IMR-90 (cell line): ENCODE results near the gene FAM240A.

Source experiments
- BHLHE40 ChIP-seq: fragments of 150-350 bp; IDR thresholded peaks from 2 replicates; pipeline ENCODE4 v1.6.1; 2016; ENCODE audit warnings: mild to moderate bottlenecking, low read depth, low read length
- CEBPB ChIP-seq: IDR thresholded peaks from 2 replicates; pipeline ENCODE4 v1.6.1; 2012; ENCODE audit warnings: low read depth, low read length, improper control_type of control experiment
- CHD1 ChIP-seq: IDR thresholded peaks from 2 replicates; pipeline ENCODE4 v1.6.1; 2012; ENCODE audit warnings: low read depth, low read length, improper control_type of control experiment
- CTCF ChIP-seq: conservative IDR thresholded peaks from 2 replicates; pipeline ENCODE4 v1.5.1; 2012; ENCODE audit warnings: mild to moderate bottlenecking, low read depth, low read length, improper control_type of control experiment
- FOS ChIP-seq: fragments of 150-350 bp; IDR thresholded peaks from 2 replicates; pipeline ENCODE4 v1.6.1; 2016; ENCODE audit warnings: low read depth, low read length
- MAFK ChIP-seq: IDR thresholded peaks from 2 replicates; pipeline ENCODE4 v1.6.1; 2012; ENCODE audit warnings: low read depth, low read length, improper control_type of control experiment
- MAZ ChIP-seq: IDR thresholded peaks from 2 replicates; pipeline ENCODE4 v1.6.1; 2012; ENCODE audit warnings: low read depth, mild to moderate bottlenecking, low read length, improper control_type of control experiment, moderate library complexity, borderline replicate concordance
- MXI1 ChIP-seq: IDR thresholded peaks from 2 replicates; pipeline ENCODE4 v1.6.1; 2012; ENCODE audit warnings: low read depth, mild to moderate bottlenecking, low read length, moderate library complexity, borderline replicate concordance
- NFE2L2 ChIP-seq: fragments of 150-350 bp; IDR thresholded peaks from 2 replicates; pipeline ENCODE4 v1.6.1; 2016; ENCODE audit warnings: low read depth, mild to moderate bottlenecking, low read length
- POLR2A ChIP-seq: IDR thresholded peaks from 2 replicates; pipeline ENCODE4 v1.6.1; 2012; ENCODE audit warnings: mild to moderate bottlenecking, low read depth, low read length
- RAD21 ChIP-seq: IDR thresholded peaks from 2 replicates; pipeline ENCODE4 v1.6.1; 2012; ENCODE audit warnings: low read length, improper control_type of control experiment
- RFX5 ChIP-seq: IDR thresholded peaks from 2 replicates; pipeline ENCODE4 v1.8.0; 2012; ENCODE audit warnings: low read depth, mild to moderate bottlenecking, low read length, moderate library complexity
- SMC3 ChIP-seq: fragments of 150-350 bp; IDR thresholded peaks from 2 replicates; pipeline ENCODE4 v1.6.1; 2016; ENCODE audit warnings: low read depth, mild to moderate bottlenecking, antibody characterized with exemption, low read length, moderate library complexity
- USF2 ChIP-seq: fragments of 150-350 bp; IDR thresholded peaks from 2 replicates; pipeline ENCODE4 v1.6.1; 2017; ENCODE audit warnings: mild to moderate bottlenecking, antibody characterized with exemption, low read length, low read depth

DNA sequence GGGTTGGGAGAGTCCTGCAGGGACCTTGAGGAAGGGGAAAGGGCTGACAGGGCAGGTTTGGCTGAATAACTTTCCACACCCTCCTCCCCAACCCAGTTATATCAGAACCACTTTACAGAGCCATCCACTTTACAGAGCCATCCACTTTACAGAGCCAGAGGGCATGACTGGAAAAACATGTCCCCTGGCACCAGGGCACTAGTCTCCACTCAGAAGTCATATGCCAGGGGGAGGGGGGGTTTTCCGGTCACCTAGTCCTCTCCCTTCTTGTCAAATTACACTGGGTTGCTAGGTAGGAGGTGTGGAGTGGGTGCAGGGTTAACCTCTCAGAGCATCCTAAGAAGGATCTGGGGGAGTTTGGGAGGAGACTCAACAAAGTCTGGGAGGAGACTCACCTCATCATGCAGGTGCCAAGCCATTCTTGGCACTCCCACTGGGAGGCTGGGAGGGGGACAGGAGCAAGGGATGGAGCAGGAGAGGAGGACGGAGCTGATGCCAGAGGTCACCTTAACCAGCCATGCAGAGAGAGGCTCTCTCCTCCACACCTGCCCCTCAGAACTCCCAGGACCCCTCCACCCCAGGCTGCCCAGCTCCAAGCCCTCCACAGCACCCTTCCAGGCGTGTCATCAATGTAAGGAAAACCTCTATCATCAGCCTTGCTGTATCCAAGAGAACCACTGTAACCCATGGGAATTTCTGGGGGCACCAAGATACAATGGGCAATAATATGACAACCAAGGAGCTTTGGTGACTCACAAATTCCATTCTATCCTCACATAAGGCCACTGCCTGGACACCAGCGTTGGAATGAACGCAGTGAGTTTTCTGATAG, 47.9 kb upstream of the FAM240A start:
- TF ChIP-seq MAFK (no peak), CTCF (no peak), MAZ (no peak), MXI1 (no peak), RFX5 (no peak), POLR2A (no peak), FOS (no peak), SMC3 (no peak), CHD1 (no peak), BHLHE40 (no peak), RAD21 (no peak), CEBPB (no peak), NFE2L2 (no peak), USF2 (no peak)
